K562 (cell line): ENCODE measurements around the gene EFEMP2. TPM values are rescaled to one million over a fixed set of nuclear protein-coding genes. Genes with fewer than 3 reads are reported as not detected.

Experiments
- BDP1 ChIP-seq: IDR thresholded peaks from 3 replicates; pipeline ENCODE4 v1.6.1; 2011; ENCODE audit not compliant: insufficient read length, insufficient read depth
- CTCFL ChIP-seq: IDR thresholded peaks from 2 replicates; pipeline ENCODE4 v1.6.1; 2011; ENCODE audit warnings: borderline replicate concordance, low read depth, mild to moderate bottlenecking, moderate library complexity, low read length; ENCODE audit not compliant: insufficient read depth, poor library complexity, severe bottlenecking
- DIDO1 ChIP-seq: fragments of 450-650 bp; IDR thresholded peaks from 2 replicates; pipeline ENCODE4 v1.6.1; 2016; ENCODE audit warnings: low read depth, missing biosample characterization, missing genetic modification characterization
- E2F5 ChIP-seq: sonication (generic); formaldehyde crosslinking; IDR thresholded peaks from 2 replicates; pipeline ENCODE4 v1.8.0; 2022; ENCODE audit warnings: mild to moderate bottlenecking, missing genetic modification reagents
- HDAC3 ChIP-seq: fragments of 450-650 bp; IDR thresholded peaks from 2 replicates; pipeline ENCODE4 v1.6.1; 2018; ENCODE audit warnings: borderline replicate concordance, mild to moderate bottlenecking, moderate library complexity; ENCODE audit not compliant: partially characterized antibody
- MTA1 ChIP-seq: fragments of 450-650 bp; IDR thresholded peaks from 2 replicates; pipeline ENCODE4 v1.6.1; 2017; ENCODE audit warnings: borderline replicate concordance
- POU5F1 ChIP-seq: fragments of 150-350 bp; IDR thresholded peaks from 2 replicates; pipeline ENCODE4 v1.6.1; 2014; ENCODE audit warnings: borderline replicate concordance, low read length, low read depth, mild to moderate bottlenecking; ENCODE audit not compliant: partially characterized antibody
- RBM39 ChIP-seq: fragments of 200-400 bp; formaldehyde crosslinking; optimal IDR thresholded peaks from 2 replicates; pipeline ENCODE3; 2018; ENCODE audit warnings: low read depth, low read length
- REST ChIP-seq, 2 experiments: fragments of 450-650 bp; formaldehyde crosslinking in 1 of 2; IDR thresholded peaks; 2 replicates each; pipeline versions ENCODE4 v1.4.0 to v1.6.1; 2014 to 2020; ENCODE audit warnings: mild to moderate bottlenecking in 2 of 2, borderline replicate concordance in 1 of 2, low read depth in 1 of 2
- RFX7 ChIP-seq: fragments of 250-450 bp; sonication (Bioruptor Pico); IDR thresholded peaks from 2 replicates; pipeline ENCODE4 v1.5.1; 2021; ENCODE audit warnings: mild to moderate bottlenecking
- SRSF7 ChIP-seq: fragments of 200-400 bp; formaldehyde crosslinking; optimal IDR thresholded peaks from 2 replicates; pipeline ENCODE3; 2017; ENCODE audit warnings: mild to moderate bottlenecking, low read depth, low read length
- THRA ChIP-seq: fragments of 450-650 bp; IDR thresholded peaks from 2 replicates; pipeline ENCODE4 v1.6.1; 2017; ENCODE audit warnings: mild to moderate bottlenecking, moderate library complexity
- ZFX ChIP-seq: sonication (generic); formaldehyde crosslinking; IDR thresholded peaks from 2 replicates; pipeline ENCODE4 v1.8.0; 2022; ENCODE audit warnings: mild to moderate bottlenecking, missing genetic modification reagents, moderate library complexity
- ZNF12 ChIP-seq: sonication (generic); formaldehyde crosslinking; IDR thresholded peaks from 2 replicates; pipeline ENCODE4 v1.4.0; 2020; ENCODE audit warnings: mild to moderate bottlenecking, missing genetic modification reagents
- ZNF124 ChIP-seq: sonication (generic); formaldehyde crosslinking; IDR thresholded peaks from 2 replicates; pipeline ENCODE4 v1.8.1; 2022; ENCODE audit warnings: missing genetic modification reagents
- polyA plus RNA-seq, 8 experiments: library from polyadenylated mRNA; depleted of rRNA in 4 of 8; stranded (reverse) in 5 of 8; unstranded in 3 of 8; fragments of >200 nt; fragmentation: Nextera tagmentation in 2 of 8; fragmentation: Illumina TruSeq in 1 of 8; extraction: Ambion mirVana in 2 of 8; extraction: Trizol in 1 of 8; gene quantifications; 2 replicates each; pipeline versions ENCODE4 v1.2.1 to v1.2.3, GENCODE V29; 2011 to 2014; ENCODE audit warnings: inconsistent platforms in 1 of 8, missing spikeins in 1 of 8
- total RNA-seq, 7 experiments: library from RNA; depleted of rRNA in 6 of 7; stranded (reverse); fragments of >200 nt in 6 of 7; fragmentation: Illumina TruSeq in 2 of 7; extraction: Trizol in 2 of 7; gene quantifications; 2 replicates each; pipeline versions ENCODE4 v1.2.1 to v1.2.3, GENCODE V29; 2011 to 2021; ENCODE audit warnings: low replicate concordance in 1 of 7

EFEMP2 gene
- total and polyA plus RNA-seq, 9 of the 15 experiments (the other 6 are each of a cell fraction or from before 2014, with no cell fraction given), result 0.07 to 2.9 (median 0.69) TPM; not detected in 1

GRCh38 chr11:65859095-65859811 is 13.3 kb downstream of the EFEMP2 start (continued):
- TF ChIP-seq REST (IDR thresholded peaks at IDR 0.05; ENCODE audit: borderline replicate concordance) (no peak), REST (CRISPR knock-in tag; IDR thresholded peaks at IDR 0.05; ENCODE audit: low read depth) (no peak; the same call in 1 of the 2 replicates), ZFX (CRISPR knock-in tag) (no peak), SRSF7 (no peak), E2F5 (CRISPR knock-in tag) (no peak), DIDO1 (tag) (no peak), BDP1 (no peak), RBM39 (no peak), ZNF12 (CRISPR knock-in tag) (no peak), RFX7 (CRISPR knock-in tag) (no peak), POU5F1 (no peak), CTCFL (no peak), THRA (no peak), ZNF124 (no peak), MTA1 (no peak), HDAC3 (no peak)
